GM19023 (cell line): Measurements from ENCODE around the gene NBAS.

ENCODE experiments used
- ATAC-seq: cut with Tn5 transposase; IDR thresholded peaks from one replicate; pipeline ENCODE4 v1.9.1; 2021; ENCODE audit warnings: mild to moderate bottlenecking, moderate library complexity; ENCODE audit not compliant: unreplicated experiment

Gene NBAS

DNA sequence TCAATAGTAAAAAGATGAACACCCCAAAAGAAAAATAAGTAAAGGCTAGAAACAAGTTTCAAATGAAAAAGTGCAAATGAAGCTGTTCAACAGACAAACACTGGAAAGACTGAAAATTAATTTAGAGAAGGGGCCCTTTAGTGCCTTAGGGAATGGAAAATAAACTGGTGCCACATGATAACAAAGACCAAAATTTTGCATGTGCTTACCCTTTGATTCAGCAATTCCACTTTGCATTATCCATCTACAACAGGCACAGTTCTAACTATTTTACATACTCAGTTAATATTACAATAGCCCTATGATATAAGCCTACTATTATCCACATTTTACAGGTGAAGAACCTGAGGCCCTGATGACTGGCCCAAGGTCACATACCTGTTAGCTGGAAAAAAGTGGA, 183.9 kb downstream of the NBAS start:
- no peak for ATAC-seq

DNA sequence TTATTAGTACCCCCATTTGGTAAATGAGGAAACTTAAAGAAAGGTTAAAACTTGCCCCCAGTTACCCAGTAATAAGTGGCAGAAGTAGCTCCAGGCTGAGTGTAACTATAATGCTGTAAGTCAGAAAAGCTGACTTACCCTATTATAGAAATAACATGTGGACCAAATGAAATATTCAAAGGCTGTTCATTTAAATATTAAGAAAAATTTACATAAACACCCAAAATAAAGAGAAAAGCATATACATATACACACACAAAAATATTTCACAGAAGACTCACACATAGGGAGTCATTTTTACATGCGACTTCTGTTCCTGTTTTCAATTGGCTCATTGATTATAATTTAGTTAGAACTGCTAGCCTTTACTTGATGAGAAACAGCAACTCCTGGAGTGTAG, 189.1 kb downstream of the NBAS start:
- no peak for ATAC-seq

DNA sequence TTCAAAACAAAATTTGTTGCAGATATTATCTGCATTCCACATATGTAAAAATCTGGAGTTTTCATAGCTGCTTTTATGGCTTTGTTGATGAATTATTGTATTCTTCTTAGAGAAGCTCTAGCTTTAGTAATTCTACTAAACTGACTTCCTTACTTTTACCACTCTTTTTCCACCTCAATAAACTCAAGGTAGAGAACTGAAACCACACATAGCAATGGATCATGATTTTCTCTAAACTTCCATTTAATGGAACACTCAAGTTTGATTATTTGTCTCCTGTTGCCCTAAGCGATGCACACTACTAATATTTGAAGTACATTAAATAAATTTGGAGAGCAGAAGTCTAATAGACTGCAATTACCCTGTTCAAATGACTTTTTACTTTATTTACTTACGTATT, 192.0 kb downstream of the NBAS start:
- no peak for ATAC-seq

DNA sequence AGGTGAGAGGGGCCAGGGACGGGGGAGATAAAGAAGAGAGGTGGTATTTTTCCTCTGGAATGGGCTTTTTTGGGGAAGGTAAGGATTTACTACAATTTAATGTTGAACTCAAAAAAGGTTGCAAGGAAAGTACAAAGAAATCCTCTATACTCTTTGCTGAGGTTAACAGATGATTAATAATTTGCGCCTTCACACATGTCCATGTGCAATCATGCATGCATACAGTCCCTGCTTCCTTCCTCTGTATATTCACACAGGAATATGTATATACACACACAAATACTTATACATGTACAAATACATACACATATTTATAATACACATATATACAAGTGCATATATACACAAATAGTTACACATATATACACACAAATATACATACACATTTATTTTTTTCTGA, 193.4 kb downstream of the NBAS start:
- no peak for ATAC-seq

DNA sequence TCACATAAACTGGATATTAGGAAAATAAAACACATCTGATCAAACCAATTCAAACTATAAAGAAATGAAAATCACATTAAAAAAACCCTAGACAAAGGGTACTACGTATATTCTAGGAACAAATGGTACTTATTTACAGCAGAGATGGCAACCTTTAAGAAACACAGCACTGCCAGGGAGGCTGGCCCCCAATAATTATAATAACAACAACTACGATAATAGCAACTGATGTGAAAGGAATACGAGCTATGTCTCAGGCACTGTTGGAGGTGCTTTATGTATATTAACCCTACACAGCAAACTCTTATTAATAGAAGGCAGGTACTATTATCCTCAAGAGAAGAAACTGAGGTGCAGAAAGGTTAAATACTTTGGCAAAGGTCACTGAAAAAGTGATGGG, 193.9 kb downstream of the NBAS start:
- no peak for ATAC-seq

DNA sequence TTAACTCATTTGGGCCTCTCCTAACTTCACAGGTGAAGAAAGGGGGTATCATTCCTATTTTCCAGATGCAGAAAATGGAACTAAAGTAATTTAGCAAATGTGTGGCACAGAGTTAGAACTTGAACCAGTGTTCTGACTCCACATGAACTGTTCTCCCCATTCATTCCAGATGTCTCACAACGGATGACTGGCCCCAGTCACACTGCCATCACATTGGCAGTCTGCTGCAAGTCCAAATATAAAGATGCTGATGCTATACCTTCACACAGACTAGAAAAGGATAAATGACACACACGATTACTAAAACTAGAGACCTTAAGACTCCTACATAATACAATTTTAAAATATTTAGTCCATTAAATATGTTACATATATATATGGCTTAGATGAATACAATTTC, 195.7 kb downstream of the NBAS start:
- ATAC-seq = no peak

DNA sequence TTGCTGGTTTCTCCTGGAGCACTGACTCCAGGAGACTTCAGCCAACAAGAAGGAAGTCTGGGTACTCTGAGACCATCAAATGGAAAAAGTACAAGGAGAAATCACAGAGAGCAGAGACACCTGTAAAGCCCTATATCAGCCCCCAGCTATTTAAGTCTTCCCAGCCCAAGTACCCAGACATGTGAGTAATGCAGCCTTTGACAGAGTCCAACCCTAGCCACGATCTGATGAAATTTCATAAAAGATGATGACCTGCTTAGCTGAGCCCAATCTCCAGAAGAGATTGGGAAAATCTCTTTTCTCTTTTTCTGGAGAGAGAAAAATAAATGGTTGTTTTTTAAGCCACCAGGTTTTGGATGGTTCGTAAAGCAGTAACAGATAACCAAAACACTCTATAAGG, 196.6 kb downstream of the NBAS start:
- ATAC-seq = no peak

DNA sequence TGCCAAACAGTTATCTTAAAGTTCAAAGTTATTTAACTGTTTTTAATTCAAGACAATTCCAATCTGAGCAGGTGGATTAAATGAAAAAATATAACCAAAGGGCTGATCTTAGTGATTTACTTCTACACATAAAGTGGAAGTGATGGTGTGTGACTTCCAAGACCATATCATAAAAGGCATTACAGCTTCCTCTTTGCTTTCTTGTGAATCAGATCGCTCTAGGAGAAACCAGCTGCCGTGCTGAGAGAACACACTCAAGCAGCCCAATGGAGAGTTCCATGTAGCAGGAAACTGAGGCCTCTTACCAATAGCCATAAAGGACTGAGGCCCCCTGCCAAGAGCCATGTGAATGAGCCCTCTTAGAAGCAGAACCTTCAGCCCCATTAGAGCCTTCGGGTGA, 197.4 kb downstream of the NBAS start:
- no peak for ATAC-seq

DNA sequence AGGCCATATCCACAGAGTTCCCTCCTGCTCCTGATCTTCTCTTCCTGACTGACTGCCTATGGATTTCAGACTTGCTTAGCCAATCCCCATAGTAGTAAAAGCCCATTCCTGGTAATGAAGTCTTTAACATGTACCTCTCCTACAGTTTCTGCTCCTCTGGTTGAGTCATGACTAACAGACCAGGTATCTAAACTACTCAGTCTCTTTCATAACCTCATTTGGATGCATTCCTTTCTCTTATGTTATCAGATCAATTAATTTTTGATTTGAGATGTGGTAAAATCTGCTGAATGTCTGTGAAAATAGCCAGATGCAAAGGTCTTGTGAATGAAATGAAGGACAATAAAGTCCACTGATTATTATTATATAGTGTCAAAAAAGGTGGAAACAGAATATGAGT, 198.0 kb downstream of the NBAS start:
- no peak for ATAC-seq

DNA sequence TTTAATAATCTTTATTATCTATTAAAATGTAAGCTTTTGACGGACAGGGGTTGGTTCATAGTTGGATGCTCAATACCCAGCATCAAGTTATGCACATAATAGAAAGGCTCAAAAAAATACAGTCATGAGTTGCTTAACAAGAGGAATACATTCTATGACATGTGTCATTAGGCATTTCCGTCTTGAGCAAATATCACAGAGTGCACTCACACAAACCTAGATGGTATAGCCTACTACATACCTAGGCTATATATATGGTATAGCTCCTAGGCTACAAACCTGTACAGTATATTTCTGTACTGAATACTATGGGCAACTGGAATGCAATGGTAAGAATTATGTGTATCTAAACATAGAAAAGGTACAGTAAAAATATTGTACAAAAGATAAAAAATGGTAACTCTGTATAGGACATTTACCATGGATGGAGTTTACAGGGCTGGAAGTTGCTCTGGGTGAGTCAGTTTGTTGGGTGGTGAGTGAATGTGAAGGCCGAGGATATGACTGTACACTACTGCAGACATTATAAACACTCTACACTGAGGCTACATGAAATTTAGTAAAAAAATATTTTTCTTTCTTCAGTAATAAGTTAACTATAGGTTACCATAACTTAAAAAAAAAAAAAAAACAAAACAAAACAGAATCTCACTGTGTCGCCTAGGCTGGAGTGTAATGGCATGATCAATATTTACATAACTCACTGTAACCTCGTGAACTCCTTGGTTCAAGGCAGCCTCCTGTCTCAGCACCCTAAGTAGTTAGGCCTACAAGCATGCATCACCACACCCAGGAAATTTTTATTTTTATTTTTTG, 201.2 kb downstream of the NBAS start:
- ATAC-seq = no peak

DNA sequence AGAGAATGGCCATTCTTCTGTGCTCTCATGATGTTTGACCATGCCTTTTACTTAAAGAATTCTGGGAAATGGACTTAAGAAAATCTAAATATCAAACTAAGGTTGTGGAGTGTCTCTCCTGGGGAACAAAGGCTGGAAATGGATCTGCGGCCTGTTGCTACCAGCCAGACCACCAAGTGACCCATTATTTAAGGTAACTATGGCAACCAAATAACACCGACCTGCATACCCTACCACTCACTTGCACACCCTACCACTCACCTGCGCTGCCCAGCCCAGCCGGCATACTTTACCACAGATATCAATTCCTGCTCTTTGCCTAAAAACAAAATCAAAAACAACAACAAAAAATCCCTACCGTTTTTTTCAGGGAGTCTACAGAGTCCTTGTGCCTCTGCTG, 203.2 kb downstream of the NBAS start:
- ATAC-seq = no peak

DNA sequence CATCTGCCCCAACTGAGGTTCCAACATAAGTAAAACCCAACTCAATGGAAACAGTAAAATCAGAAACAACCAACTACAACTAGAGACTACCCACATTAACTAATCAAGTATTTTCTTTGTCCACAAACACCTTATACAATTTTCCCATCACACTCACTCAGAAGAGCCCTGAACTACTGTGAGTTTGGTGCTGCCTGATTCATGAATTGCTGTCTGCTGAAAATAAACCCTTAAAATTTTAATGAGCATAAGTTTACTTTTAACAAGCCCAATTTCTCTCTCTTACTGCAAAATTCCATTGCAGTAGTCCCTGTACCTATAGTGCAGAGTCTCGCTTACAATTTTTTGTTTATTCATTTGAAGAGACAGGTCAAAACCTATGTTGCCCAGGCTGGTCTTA, 203.9 kb downstream of the NBAS start:
- no peak for ATAC-seq

DNA sequence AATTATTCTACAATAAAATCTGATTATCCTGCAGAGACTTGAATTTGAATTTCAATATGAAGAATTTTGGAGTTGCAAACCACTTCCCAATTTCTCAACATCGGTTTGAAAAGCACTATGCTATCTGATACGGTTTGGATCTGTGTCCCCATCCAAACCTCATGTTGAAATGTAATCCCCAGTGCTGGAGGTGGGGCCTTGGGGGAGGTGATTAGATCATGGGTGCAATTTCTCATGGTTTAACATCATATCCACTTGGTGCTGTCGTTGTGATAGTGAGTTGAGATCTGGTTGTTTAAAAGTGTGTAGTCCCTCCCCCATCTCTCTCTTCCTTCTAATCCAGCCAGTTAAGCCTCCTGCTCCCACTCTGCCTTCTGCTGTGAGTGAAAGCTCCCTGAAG, 205.7 kb downstream of the NBAS start:
- no peak for ATAC-seq

DNA sequence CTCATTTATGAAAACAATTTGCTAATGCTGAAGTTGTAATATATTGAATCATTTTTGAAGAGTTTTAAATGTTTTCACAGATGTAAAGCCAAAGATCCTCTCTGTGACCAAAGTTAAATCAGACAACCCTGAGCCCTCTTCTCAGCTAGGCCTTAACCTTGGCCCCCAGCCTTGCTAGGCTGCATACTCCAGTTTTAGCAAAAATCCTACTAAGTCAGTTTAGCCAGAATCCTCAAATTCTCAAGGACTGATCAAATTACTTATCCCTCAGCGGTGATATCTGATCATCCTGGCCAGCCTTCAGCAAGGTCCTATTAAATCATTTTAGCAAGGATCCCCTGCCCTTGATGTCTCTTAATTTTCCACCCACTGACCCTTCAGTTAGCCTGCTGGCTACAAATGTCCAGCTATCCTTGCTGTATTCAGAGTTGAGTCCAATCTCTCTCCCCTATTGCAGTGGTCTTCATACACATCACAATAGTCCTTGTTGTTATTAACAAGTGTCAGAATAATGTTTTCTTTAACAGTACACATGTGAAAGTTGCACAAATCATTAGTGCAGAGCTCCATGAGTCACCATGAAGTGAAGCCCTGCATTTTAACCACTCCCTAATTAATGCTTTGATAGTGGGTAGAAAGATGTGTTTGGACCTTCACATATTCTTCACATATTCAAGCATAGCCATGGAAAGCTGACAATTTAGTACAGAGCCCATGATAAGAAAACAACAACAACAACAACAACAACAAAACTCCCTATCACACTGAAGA, 206.4 kb downstream of the NBAS start:
- ATAC-seq = no peak

DNA sequence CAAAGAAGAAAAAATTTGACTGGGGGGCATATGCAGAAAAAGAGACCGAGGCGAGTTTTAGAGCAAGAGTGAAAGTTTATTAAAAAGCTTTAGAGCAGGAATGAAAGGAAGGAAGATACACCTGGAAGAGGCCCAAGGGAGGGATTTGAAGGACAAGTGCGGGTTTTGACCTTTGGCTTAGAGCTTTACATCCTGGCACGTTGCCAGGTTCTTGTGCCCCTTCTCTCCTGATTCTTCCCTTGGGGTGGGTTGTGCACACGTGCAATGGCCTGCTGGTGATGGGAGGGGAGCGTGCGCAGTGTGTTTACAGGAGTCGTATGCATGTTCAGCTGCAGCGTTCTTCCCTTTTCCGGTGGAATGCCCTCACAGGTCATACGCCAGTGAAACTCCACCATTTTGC, 208.8 kb downstream of the NBAS start:
- ATAC-seq = no peak

DNA sequence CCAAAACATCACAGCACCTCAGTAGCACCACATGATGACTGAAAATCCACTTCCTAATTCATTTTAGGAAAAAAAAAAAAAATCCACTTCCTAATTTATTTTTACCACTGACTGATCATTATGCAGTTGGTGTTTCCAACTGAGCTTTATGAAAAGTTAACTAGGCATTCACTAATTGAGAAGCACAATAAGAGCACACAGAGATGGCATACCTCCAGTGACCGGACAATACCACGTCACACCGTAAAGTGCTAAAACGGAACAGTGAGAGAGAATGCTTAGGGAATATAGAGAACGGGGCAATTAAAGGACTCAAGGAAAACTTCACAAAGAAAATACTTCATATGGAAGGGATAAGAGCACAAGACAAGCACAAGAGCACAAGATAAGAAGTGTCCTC, 212.5 kb downstream of the NBAS start:
- ATAC-seq = no peak

DNA sequence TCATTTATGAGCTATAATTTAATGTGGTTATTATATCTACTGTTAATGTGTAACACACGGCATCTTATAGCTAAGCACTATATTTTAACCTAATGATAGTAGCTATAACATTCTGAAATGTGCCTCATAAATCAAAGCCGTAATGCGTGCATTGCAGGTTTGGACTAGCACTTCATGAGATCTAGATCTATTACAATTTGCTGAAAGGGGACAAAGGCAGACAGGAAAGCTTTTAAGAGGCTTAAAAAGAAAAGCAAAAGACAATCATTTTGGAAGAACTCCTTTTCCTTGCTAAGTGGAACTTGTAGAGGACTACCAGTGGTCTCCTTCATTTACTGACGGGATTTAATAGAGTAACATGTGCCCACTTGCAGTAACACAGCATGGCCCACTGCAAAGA, 213.1 kb downstream of the NBAS start:
- ATAC-seq = no peak

DNA sequence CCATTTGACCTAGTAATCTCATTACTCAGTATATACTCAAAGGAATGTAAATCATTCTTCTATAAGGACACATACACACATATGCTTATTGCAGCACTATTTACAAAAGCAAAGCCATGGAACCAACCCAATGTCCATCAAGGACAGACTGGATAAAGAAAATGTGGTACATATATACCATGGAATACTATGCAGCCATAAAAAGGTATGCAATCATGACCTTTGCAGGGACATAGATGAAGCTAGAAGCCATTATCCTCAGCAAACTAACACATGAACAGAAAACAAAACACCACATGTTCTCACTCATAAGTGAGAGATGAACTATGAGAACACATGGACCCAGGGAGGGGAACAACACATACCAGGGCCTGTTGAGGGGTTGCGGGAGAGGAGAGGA, 214.5 kb downstream of the NBAS start:
- no peak for ATAC-seq

DNA sequence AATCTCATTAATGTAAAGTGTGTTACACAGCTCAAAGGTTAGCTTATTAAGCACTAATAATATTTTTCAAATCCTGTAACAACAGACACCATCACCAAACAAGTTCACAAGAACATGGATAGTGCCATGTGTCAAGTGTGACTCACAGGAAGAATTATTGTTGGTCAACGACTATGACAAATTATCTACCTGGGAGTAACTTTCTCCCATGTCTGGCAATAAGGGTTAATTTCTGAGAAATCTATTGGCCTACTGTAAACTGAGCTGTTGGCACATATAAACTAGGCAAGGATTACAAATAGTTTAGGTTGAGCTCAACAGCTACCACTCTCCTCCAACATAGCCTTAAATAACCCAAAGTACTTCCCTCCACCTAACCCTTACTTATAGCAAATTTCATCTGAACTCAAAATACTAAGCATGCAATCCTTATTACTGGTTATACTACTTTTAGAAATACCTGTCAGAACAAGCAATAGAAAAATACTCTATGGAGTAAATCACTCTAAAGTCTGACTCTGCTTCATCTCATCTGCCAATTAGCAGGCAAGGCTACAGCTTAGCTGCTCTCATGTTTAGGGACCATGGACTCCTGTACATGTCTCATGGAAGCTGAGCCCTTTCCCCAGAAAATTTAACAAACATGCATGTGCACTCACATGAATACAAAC, 223.0 kb downstream of the NBAS start:
- ATAC-seq = no peak

DNA sequence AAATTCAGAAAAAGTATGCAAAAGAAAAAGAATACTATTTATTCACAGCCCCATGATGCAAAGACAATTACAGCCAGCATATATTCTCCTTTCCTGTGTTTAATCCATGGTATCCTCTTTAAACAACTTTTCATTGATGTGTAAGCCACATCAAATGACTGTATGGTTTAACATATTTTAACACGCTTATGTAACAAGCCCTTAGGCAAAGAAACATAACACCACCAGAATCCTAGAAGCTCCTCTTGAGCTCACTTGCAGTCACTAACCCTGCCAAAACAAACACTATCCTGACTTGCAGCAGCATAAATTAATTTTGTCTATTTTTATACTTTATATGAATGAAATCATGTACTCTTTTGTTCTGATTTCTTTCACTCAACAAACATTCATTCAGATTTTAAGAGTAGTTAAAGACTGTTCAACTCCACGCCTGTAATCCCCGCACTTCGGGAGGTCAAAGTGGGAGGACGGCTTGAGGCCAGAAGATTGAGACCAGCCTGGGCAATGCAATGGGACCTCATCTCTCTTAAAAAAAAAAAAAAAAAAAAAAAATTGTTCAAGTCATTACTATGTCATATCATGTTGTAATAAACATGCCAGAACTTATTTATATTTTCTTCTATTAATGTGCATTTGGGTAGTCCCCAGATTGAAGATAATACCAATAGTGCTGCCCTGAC, 226.3 kb downstream of the NBAS start:
- ATAC-seq = no peak

DNA sequence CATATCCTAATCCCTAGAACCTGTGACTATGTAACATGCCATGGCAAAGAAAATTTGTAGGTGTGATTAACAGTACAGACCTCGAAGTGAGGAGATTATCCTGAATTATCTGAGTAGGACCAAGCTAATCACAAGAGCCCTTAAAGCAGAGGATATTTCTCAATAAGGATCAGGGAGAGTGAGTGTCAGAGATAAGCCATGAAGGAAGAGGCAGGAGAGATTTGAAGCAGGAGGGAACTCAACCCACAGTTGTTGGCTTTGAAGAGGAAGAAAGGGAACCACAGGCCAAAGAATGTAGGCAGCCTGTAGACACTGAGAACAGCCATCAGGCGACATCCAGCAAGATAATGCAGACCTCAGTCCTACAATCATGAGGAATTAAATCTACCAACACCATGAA, 229.3 kb downstream of the NBAS start:
- ATAC-seq = no peak
